ENCODE measurements around the gene NMNAT3.
"Not testable (repeated sequence)": the region's sequence is repeated elsewhere in the genome, so short reads cannot be mapped to it uniquely, and the experiment has no call there.

Gene NMNAT3

GRCh38 chr3:139597947-139598346, 79.8 kb downstream of the NMNAT3 start:
- no peaks in the 10 kb centered on the region for H3K4me1 ChIP-seq (ENCODE audit: control insufficient read depth, insufficient read depth, low read length, poor library complexity, severe bottlenecking)
- no peak for DNase-seq
- no peaks in the 10 kb centered on the region for H3K27me3 ChIP-seq (replicated peaks; ENCODE audit: control insufficient read depth, insufficient read depth, low read length, poor library complexity, severe bottlenecking)
- no peak overlapping the region for H3K4me3 ChIP-seq (ENCODE audit: insufficient read depth, low read depth, low read length, poor library complexity, severe bottlenecking)
- no peaks in the 10 kb centered on the region for H3K9me3 ChIP-seq (ENCODE audit: control insufficient read depth, low read length)
- no peaks in the 10 kb centered on the region for H3K36me3 ChIP-seq (ENCODE audit: control insufficient read depth, insufficient read depth, low read length)
- no peak overlapping the region for H3K27ac ChIP-seq (ENCODE audit: insufficient read depth, low read length, poor library complexity, severe bottlenecking)

- not testable (repeated sequence) for H3K27me3 ChIP-seq (replicated peaks; ENCODE audit: control insufficient read depth, insufficient read depth, low read length, poor library complexity, severe bottlenecking); H3K4me1 ChIP-seq (ENCODE audit: control insufficient read depth, insufficient read depth, low read length, poor library complexity, severe bottlenecking); DNase-seq; H3K27ac ChIP-seq (ENCODE audit: insufficient read depth, low read length, poor library complexity, severe bottlenecking); H3K36me3 ChIP-seq (ENCODE audit: control insufficient read depth, insufficient read depth, low read length); H3K9me3 ChIP-seq (ENCODE audit: control insufficient read depth, low read length); H3K4me3 ChIP-seq (ENCODE audit: insufficient read depth, low read depth, low read length, poor library complexity, severe bottlenecking)
Measured at GRCh38 chr3:139591186-139591585, 86.6 kb downstream of the NMNAT3 start.

- DNase-seq = no peak
- Histone ChIP-seq H3K9me3 (ENCODE audit: control insufficient read depth, low read length) (no peaks in the 10 kb centered on the region), H3K27me3 (replicated peaks; ENCODE audit: control insufficient read depth, insufficient read depth, low read length, poor library complexity, severe bottlenecking) (no peaks in the 10 kb centered on the region), H3K4me3 (ENCODE audit: insufficient read depth, low read depth, low read length, poor library complexity, severe bottlenecking) (no peak overlapping the region), H3K27ac (ENCODE audit: insufficient read depth, low read length, poor library complexity, severe bottlenecking) (no peak overlapping the region), H3K4me1 (ENCODE audit: control insufficient read depth, insufficient read depth, low read length, poor library complexity, severe bottlenecking) (no peaks in the 10 kb centered on the region), H3K36me3 (ENCODE audit: control insufficient read depth, insufficient read depth, low read length) (no peaks in the 10 kb centered on the region)
Measured at GRCh38 chr3:139588450-139588849, 89.3 kb downstream of the NMNAT3 start.

GRCh38 chr3:139587797-139588196, 90.0 kb downstream of the NMNAT3 start:
- no peaks in the 10 kb centered on the region for H3K4me1 ChIP-seq (ENCODE audit: control insufficient read depth, insufficient read depth, low read length, poor library complexity, severe bottlenecking)
- no peak overlapping the region for H3K4me3 ChIP-seq (ENCODE audit: insufficient read depth, low read depth, low read length, poor library complexity, severe bottlenecking)
- H3K27me3 ChIP-seq (replicated peaks; ENCODE audit: control insufficient read depth, insufficient read depth, low read length, poor library complexity, severe bottlenecking) = no peaks in the 10 kb centered on the region
- no peaks in the 10 kb centered on the region for H3K36me3 ChIP-seq (ENCODE audit: control insufficient read depth, insufficient read depth, low read length)
- DNase-seq = no peak
- no peak overlapping the region for H3K27ac ChIP-seq (ENCODE audit: insufficient read depth, low read length, poor library complexity, severe bottlenecking)
- H3K9me3 ChIP-seq (ENCODE audit: control insufficient read depth, low read length) = no peaks in the 10 kb centered on the region

- Histone ChIP-seq H3K9me3 (ENCODE audit: control insufficient read depth, low read length) (no peaks in the 10 kb centered on the region), H3K4me3 (ENCODE audit: insufficient read depth, low read depth, low read length, poor library complexity, severe bottlenecking) (no peak overlapping the region), H3K27me3 (replicated peaks; ENCODE audit: control insufficient read depth, insufficient read depth, low read length, poor library complexity, severe bottlenecking) (no peaks in the 10 kb centered on the region), H3K27ac (ENCODE audit: insufficient read depth, low read length, poor library complexity, severe bottlenecking) (no peak overlapping the region), H3K36me3 (ENCODE audit: control insufficient read depth, insufficient read depth, low read length) (no peaks in the 10 kb centered on the region), H3K4me1 (ENCODE audit: control insufficient read depth, insufficient read depth, low read length, poor library complexity, severe bottlenecking) (no peaks in the 10 kb centered on the region)
- no peak for DNase-seq
Measured at GRCh38 chr3:139586420-139587017, 91.3 kb downstream of the NMNAT3 start.

GRCh38 chr3:139585820-139586219, 92.0 kb downstream of the NMNAT3 start:
- no peak overlapping the region for H3K27ac ChIP-seq (ENCODE audit: insufficient read depth, low read length, poor library complexity, severe bottlenecking)
- no peak for DNase-seq
- no peaks in the 10 kb centered on the region for H3K36me3 ChIP-seq (ENCODE audit: control insufficient read depth, insufficient read depth, low read length)
- no peaks in the 10 kb centered on the region for H3K9me3 ChIP-seq (ENCODE audit: control insufficient read depth, low read length)
- H3K27me3 ChIP-seq (replicated peaks; ENCODE audit: control insufficient read depth, insufficient read depth, low read length, poor library complexity, severe bottlenecking) = no peaks in the 10 kb centered on the region
- H3K4me3 ChIP-seq (ENCODE audit: insufficient read depth, low read depth, low read length, poor library complexity, severe bottlenecking) = no peak overlapping the region
- H3K4me1 ChIP-seq (ENCODE audit: control insufficient read depth, insufficient read depth, low read length, poor library complexity, severe bottlenecking) = no peaks in the 10 kb centered on the region

- not testable (repeated sequence) for H3K27me3 ChIP-seq (replicated peaks; ENCODE audit: control insufficient read depth, insufficient read depth, low read length, poor library complexity, severe bottlenecking); H3K9me3 ChIP-seq (ENCODE audit: control insufficient read depth, low read length); H3K4me3 ChIP-seq (ENCODE audit: insufficient read depth, low read depth, low read length, poor library complexity, severe bottlenecking); H3K36me3 ChIP-seq (ENCODE audit: control insufficient read depth, insufficient read depth, low read length); H3K4me1 ChIP-seq (ENCODE audit: control insufficient read depth, insufficient read depth, low read length, poor library complexity, severe bottlenecking); DNase-seq; H3K27ac ChIP-seq (ENCODE audit: insufficient read depth, low read length, poor library complexity, severe bottlenecking)
Measured at GRCh38 chr3:139583651-139584050, 94.1 kb downstream of the NMNAT3 start.

GRCh38 chr3:139578783-139579182, 99.0 kb downstream of the NMNAT3 start:
- H3K4me3 ChIP-seq (ENCODE audit: insufficient read depth, low read depth, low read length, poor library complexity, severe bottlenecking) = no peak overlapping the region
- H3K27ac ChIP-seq (ENCODE audit: insufficient read depth, low read length, poor library complexity, severe bottlenecking) = no peak overlapping the region
- H3K4me1 ChIP-seq (ENCODE audit: control insufficient read depth, insufficient read depth, low read length, poor library complexity, severe bottlenecking) = no peaks in the 10 kb centered on the region
- H3K36me3 ChIP-seq (ENCODE audit: control insufficient read depth, insufficient read depth, low read length) = no peaks in the 10 kb centered on the region
- no peaks in the 10 kb centered on the region for H3K27me3 ChIP-seq (replicated peaks; ENCODE audit: control insufficient read depth, insufficient read depth, low read length, poor library complexity, severe bottlenecking)
- DNase-seq = no peak
- no peaks in the 10 kb centered on the region for H3K9me3 ChIP-seq (ENCODE audit: control insufficient read depth, low read length)

- Histone ChIP-seq H3K4me3 (ENCODE audit: insufficient read depth, low read depth, low read length, poor library complexity, severe bottlenecking) (no peak overlapping the region), H3K36me3 (ENCODE audit: control insufficient read depth, insufficient read depth, low read length) (no peaks in the 10 kb centered on the region), H3K27ac (ENCODE audit: insufficient read depth, low read length, poor library complexity, severe bottlenecking) (no peak overlapping the region), H3K4me1 (ENCODE audit: control insufficient read depth, insufficient read depth, low read length, poor library complexity, severe bottlenecking) (no peaks in the 10 kb centered on the region), H3K9me3 (ENCODE audit: control insufficient read depth, low read length) (no peaks in the 10 kb centered on the region), H3K27me3 (replicated peaks; ENCODE audit: control insufficient read depth, insufficient read depth, low read length, poor library complexity, severe bottlenecking) (no peaks in the 10 kb centered on the region)
- DNase-seq = no peak
Measured at GRCh38 chr3:139577909-139578308, 99.9 kb downstream of the NMNAT3 start.

GRCh38 chr3:139577346-139577745, 100.4 kb downstream of the NMNAT3 start:
- H3K4me3 ChIP-seq (ENCODE audit: insufficient read depth, low read depth, low read length, poor library complexity, severe bottlenecking) = no peak overlapping the region
- no peak for DNase-seq
- H3K36me3 ChIP-seq (ENCODE audit: control insufficient read depth, insufficient read depth, low read length) = no peaks in the 10 kb centered on the region
- no peak overlapping the region for H3K27ac ChIP-seq (ENCODE audit: insufficient read depth, low read length, poor library complexity, severe bottlenecking)
- H3K9me3 ChIP-seq (ENCODE audit: control insufficient read depth, low read length) = no peaks in the 10 kb centered on the region
- no peaks in the 10 kb centered on the region for H3K27me3 ChIP-seq (replicated peaks; ENCODE audit: control insufficient read depth, insufficient read depth, low read length, poor library complexity, severe bottlenecking)
- H3K4me1 ChIP-seq (ENCODE audit: control insufficient read depth, insufficient read depth, low read length, poor library complexity, severe bottlenecking) = no peaks in the 10 kb centered on the region
